ENCODE measurements around the gene TMEM134. TPM values are rescaled to one million over a fixed set of nuclear protein-coding genes. Genes with fewer than 3 reads are reported as not detected.

Gene TMEM134
- total RNA-seq, 1 experiment from 2014 or later, result 36.0 TPM

- H3K27ac ChIP-seq (ENCODE audit: low read depth, low read length, poor library complexity, severe bottlenecking), result peak overlapping the region; percentile 86
- H3K4me3 ChIP-seq (ENCODE audit: low read depth, low read length, poor library complexity, severe bottlenecking), result peak overlapping the region; percentile 80
- no peaks in the 10 kb centered on the region for H3K27me3 ChIP-seq (replicated peaks; ENCODE audit: insufficient read depth, low read depth, low read length, poor library complexity)
- TF ChIP-seq CTCF (conservative IDR thresholded peaks at IDR 0.05; ENCODE audit: low read depth, low read length) (no peak), EZH2 (IDR thresholded peaks at IDR 0.05; ENCODE audit: borderline replicate concordance, low read depth, low read length, poor library complexity, severe bottlenecking) (no peak)
- H3K4me1 ChIP-seq (ENCODE audit: insufficient read depth, low read length, poor library complexity, severe bottlenecking), result peaks cover 5% of the 10 kb centered on the region
- ChIA-PET POLR2A (ENCODE audit: low non-redundant PET) (no interaction called here), CTCF (interaction anchor here (0.6 kb wide), 3 partner anchors 41 to 390 kb away, joined by 3 read pairs; partner anchors contain the start of gene PPP1CA)
- BruUV-seq (replicated peaks), result no TSS peak
- intact Hi-C loops (cut with micrococcal nuclease; ENCODE audit: unreplicated experiment), result no loop called here
- peaks cover 13% of the 10 kb centered on the region for H3K36me3 ChIP-seq (ENCODE audit: insufficient read depth, low read length, poor library complexity, severe bottlenecking)
- DNase-seq (ENCODE audit: low spot score), result peak; percentile 33
- H3K9me3 ChIP-seq (ENCODE audit: low read depth, low read length, poor library complexity, severe bottlenecking), result no peaks in the 10 kb centered on the region
These were observed 26.3 kb downstream of the TMEM134 start for GRCh38 chr11:67442504-67443404.

DNA sequence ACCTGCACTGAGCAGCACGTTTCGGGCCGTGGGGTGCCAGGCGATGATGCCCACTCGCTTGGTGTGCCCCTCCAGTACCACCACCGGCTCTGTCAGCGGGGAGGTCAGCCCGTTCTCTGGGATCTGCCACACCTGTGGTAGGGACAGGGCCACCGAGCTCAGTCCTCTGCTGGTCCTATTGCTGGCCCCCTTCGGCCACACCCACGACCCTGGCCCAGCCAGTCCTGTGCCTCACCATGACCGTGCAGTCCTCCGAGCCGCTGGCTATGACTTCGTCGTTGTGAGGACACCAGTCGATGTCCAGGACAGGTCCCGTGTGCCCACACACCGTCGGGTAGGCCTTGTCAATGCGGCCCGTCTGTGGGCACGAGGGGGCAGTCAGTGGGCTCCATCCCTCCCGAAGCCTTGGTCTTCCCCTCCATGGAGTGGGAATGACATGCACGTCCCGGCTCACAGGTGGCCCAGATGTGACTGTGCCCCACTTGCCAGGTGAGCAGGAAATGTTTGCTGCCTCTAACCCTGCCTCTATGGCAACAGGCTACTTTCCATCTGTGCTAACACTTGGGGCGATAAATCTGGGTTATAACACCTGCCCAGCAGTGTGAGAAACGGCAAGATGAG lies 27.2 kb downstream of the TMEM134 start:
- no peaks in the 10 kb centered on the region for H3K27me3 ChIP-seq (replicated peaks; ENCODE audit: insufficient read depth, low read depth, low read length, poor library complexity)
- no peak for TF ChIP-seq CTCF (conservative IDR thresholded peaks at IDR 0.05; ENCODE audit: low read depth, low read length)
- no peak for TF ChIP-seq EZH2 (IDR thresholded peaks at IDR 0.05; ENCODE audit: borderline replicate concordance, low read depth, low read length, poor library complexity, severe bottlenecking)
- H3K4me3 ChIP-seq (ENCODE audit: low read depth, low read length, poor library complexity, severe bottlenecking), result peak overlapping the region; percentile 80
- CTCF ChIA-PET, result interaction anchor here (0.6 kb wide), 1 partner anchor 142 kb away, joined by 7 read pairs; the partner anchor contains the start of gene GSTP1
- BruUV-seq (replicated peaks), result TSS peak; percentile 55
- peaks cover 18% of the 10 kb centered on the region for H3K36me3 ChIP-seq (ENCODE audit: insufficient read depth, low read length, poor library complexity, severe bottlenecking)
- no peak overlapping the region for H3K27ac ChIP-seq (ENCODE audit: low read depth, low read length, poor library complexity, severe bottlenecking)
- H3K4me1 ChIP-seq (ENCODE audit: insufficient read depth, low read length, poor library complexity, severe bottlenecking), result peaks cover 5% of the 10 kb centered on the region
- POLR2A ChIA-PET (ENCODE audit: low non-redundant PET), result no interaction called here
- no peaks in the 10 kb centered on the region for H3K9me3 ChIP-seq (ENCODE audit: low read depth, low read length, poor library complexity, severe bottlenecking)
- intact Hi-C loops (cut with micrococcal nuclease; ENCODE audit: unreplicated experiment), result no loop called here
- DNase-seq (ENCODE audit: low spot score), result no peak

GRCh38 chr11:67441098-67441563 lies 27.9 kb downstream of the TMEM134 start:
- TF ChIP-seq EZH2 (IDR thresholded peaks at IDR 0.05; ENCODE audit: borderline replicate concordance, low read depth, low read length, poor library complexity, severe bottlenecking) (no peak), CTCF (conservative IDR thresholded peaks at IDR 0.05; ENCODE audit: low read depth, low read length) (no peak)
- DNase-seq (ENCODE audit: low spot score), result no peak
- Histone ChIP-seq H3K27me3 (replicated peaks; ENCODE audit: insufficient read depth, low read depth, low read length, poor library complexity) (no peaks in the 10 kb centered on the region), H3K4me1 (ENCODE audit: insufficient read depth, low read length, poor library complexity, severe bottlenecking) (peaks cover 5% of the 10 kb centered on the region), H3K27ac (ENCODE audit: low read depth, low read length, poor library complexity, severe bottlenecking) (no peak overlapping the region), H3K9me3 (ENCODE audit: low read depth, low read length, poor library complexity, severe bottlenecking) (no peaks in the 10 kb centered on the region), H3K4me3 (ENCODE audit: low read depth, low read length, poor library complexity, severe bottlenecking) (no peak overlapping the region), H3K36me3 (ENCODE audit: insufficient read depth, low read length, poor library complexity, severe bottlenecking) (peaks cover 18% of the 10 kb centered on the region)
- CTCF ChIA-PET, result interaction anchor here (0.6 kb wide), 1 partner anchor 142 kb away, joined by 7 read pairs; the partner anchor contains the start of gene GSTP1
- intact Hi-C loops (cut with micrococcal nuclease; ENCODE audit: unreplicated experiment), result no loop called here
- no TSS peak for BruUV-seq (replicated peaks)
- POLR2A ChIA-PET (ENCODE audit: low non-redundant PET), result interaction anchor here (0.6 kb wide), 1 partner anchor 20 kb away, joined by 7 read pairs; no protein-coding TSS in a partner anchor

All from A673 (cell line).